Fibroblast of lung (primary cell): ENCODE data around the gene ARHGAP5.

Source experiments
- EZH2 ChIP-seq: IDR thresholded peaks from 2 replicates; pipeline ENCODE4 v1.5.1; 2012; ENCODE audit warnings: low read length, control low read depth, mild to moderate bottlenecking; ENCODE audit errors: missing control alignments
- TF ChIP-seq, protein P1 (sequence below), 2 donors: IDR thresholded peaks in 1 of 2; conservative IDR thresholded peaks in 1 of 2; 1 replicate in 1 of 2; 2 replicates in 1 of 2; pipeline ENCODE4 v1.5.1; 2011 to 2012; ENCODE audit warnings: low read length in 2 of 2, control low read depth in 1 of 2, inconsistent platforms in 1 of 2, low read depth in 1 of 2, mild to moderate bottlenecking in 1 of 2

GRCh38 chr14:32109676-32110547, 32.8 kb downstream of the ARHGAP5 start:
- TF ChIP-seq, protein P1, sequence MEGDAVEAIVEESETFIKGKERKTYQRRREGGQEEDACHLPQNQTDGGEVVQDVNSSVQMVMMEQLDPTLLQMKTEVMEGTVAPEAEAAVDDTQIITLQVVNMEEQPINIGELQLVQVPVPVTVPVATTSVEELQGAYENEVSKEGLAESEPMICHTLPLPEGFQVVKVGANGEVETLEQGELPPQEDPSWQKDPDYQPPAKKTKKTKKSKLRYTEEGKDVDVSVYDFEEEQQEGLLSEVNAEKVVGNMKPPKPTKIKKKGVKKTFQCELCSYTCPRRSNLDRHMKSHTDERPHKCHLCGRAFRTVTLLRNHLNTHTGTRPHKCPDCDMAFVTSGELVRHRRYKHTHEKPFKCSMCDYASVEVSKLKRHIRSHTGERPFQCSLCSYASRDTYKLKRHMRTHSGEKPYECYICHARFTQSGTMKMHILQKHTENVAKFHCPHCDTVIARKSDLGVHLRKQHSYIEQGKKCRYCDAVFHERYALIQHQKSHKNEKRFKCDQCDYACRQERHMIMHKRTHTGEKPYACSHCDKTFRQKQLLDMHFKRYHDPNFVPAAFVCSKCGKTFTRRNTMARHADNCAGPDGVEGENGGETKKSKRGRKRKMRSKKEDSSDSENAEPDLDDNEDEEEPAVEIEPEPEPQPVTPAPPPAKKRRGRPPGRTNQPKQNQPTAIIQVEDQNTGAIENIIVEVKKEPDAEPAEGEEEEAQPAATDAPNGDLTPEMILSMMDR (conservative IDR thresholded peaks at IDR 0.05 in 1 of 2, IDR thresholded peaks at IDR 0.05 in 1 of 2; ENCODE audit: low read depth in 1 of 2, low read length in 2 of 2) = no peak
- no peak for TF ChIP-seq EZH2
